Head of caudate nucleus (tissue), 42 donors: ENCODE measurements around the gene DCHS1.

ENCODE experiments used
- DNase-seq, 42 donors: peaks; one replicate each; pipeline versions ENCODE4 v3.0.0 to v3.0.0-alpha.2; 2020 to 2021; ENCODE audit warnings: mixed read lengths in 7 of 42
- intact Hi-C: fragments of 100-400 bp; cut with DNase I; formaldehyde crosslinking; loops from one replicate; pipeline ENCODE4 v1.15.0; 2022

Gene DCHS1

DNA sequence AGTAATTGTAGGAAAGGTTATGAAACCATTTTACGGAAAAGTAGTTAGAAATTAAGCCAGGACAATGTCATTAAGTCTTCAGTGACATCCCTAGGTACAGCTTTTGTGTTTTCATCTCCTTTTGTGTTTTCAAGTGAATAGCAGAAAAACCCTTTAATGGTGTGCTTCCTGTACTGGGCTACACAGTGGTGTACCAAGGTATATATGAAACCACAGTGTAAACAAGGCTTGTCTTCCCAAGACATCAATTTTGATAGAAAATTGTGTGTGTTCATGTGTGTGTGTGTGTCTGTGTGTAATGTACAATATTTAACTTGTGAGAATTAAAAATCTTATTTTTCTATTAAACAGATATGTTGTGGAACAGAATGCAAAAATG lies 18.6 kb upstream of the DCHS1 start:
- intact Hi-C loops: no loop called here
- DNase-seq: no peak

GRCh38 chr11:6673523-6674218 lies 18.1 kb upstream of the DCHS1 start:
- peak in 2 of 42 donors; percentile 27 to 46 for DNase-seq
- intact Hi-C loops: no loop called here

DNA sequence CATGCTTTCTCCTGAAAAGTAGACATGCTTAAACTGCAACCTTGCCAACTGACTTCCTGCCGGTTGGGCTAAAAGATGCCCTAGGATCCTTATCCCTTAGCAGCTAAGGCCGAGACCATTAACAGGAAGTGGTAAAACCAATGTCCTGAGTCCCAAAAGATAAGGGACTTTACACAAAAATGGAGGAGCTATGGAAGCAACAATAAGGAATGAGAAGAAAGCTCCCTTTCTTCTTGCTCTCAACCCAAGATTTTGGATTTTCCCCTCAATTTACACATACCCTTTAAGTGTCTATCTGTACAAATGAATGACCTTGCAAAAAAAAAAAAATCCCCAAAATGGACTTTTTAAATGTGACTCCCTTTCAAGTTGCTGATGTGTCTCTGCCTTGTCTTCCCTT lies 16.4 kb upstream of the DCHS1 start:
- intact Hi-C loops: no loop called here
- DNase-seq: no peak

DNA sequence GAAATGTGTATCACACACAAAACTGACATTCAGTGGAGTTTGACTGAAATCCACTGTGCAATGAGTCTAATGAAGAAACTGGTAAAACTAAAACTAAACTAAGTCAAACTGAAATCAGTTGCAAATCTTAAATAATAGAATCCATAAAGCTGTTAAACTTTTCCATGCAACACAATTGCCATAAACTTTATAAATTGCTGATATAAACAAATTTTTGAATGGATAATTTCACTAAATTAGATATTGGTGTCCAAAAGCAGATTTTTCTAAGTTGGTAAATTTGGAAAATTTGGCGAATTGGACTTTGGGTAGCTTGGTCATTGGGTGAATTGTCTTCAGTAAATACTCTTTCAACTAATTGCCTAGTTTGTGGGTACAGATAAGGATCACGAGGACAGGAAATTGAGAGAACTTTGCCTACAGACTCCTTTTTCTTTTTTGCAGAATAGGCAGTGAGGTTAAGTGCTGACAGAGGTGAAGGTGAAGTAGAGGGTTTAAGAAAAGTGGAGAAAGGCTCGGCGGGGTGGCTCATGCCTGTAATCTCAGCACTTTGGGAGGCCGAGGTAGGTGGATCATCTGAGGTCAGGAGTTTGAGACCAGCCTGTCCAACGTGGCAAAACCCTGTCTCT lies 14.7 kb upstream of the DCHS1 start:
- intact Hi-C loops: no loop called here
- DNase-seq: no peak

DNA sequence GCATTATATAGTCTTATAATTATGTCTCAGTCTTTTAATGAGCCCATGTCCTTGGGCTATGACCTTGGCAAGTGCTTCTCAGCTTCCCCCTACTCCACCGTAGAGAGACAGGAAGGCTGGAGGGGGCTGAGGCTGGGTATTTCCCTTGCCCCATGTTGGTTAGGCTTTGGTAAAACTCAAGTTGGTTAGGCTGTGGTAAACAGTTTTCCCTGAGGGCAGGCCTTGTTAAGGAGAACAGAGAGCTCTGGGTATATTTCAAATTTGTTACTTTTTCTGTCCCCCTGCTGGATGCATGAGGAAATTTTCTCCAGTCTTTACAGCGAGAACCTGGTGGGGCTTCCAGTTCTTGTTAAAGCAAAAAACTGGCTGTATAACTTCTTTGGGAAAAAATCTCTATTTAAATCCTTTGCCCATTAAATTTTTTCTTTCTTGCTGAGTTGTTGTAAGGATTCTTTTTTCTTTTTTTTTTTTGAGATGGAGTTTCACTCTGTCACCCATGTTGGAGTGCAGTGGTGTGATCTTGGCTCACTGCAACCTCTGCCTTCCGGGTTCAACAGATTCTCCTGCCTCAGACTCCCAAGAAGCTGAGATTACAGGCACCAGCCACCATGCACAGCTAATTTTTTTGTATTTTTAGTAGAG lies 12.2 kb upstream of the DCHS1 start:
- intact Hi-C loops: no loop called here
- DNase-seq: peak in 1 of 42 donors; percentile 20

DNA sequence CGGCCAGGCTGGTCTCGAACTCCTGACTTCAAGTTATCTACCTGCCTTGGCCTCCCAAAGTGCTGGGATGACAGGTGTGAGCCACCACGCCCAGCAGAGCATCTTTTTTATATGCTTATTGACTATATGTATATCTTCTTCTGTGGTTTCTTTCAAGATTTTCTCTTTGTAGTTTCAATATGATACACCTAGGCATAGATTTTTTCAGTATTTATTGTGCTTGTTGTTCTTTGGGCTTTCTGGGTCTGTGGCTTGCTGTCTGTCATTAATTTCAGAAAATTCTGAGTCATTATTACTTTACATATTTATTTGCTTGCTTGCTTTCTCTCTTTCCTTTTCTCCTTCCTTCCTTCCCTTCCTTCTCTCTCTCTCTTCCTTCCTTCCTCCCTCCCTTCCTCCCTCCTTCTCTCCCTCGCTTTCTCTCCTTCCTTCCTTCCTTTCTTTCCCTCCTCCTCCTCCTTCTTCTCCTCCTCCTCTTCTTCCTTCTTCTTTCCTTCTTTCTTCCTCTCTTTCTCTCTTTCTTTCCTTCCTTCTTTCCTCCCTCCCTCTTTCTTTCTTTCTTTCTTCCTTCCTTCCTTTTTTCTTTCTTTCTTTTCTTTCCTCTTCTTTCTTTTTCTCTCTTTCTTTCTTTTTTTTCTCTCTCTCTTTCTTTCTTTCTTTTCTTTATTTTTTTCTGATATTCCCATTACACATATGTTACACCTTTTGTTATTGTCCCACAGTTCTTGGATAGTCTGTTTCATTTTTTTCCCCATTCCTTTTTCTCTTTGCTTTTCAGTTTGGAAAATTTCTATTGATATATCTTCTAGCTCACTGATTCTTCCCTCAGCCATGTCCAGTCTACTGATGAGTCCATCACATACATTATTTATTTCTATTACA lies 10.9 kb upstream of the DCHS1 start:
- DNase-seq: no peak

DNA sequence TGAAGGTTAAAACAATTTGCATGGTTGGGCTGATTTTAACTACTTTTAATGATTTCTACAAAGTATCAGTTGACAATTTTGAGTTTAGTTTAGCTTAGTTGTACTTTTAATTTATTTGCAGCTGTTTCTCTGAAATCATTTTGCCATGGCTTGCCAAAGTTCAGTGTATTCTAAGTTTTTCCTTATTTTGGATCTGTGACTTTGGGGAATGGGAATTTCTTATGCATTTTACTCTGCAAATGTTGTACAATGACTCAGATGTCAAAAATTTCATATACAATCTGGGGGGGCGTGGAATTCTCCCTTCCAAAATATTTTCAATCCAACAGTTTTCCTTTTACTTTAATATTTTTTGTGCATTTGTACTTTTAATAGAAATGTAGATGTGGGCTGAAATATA lies 8.9 kb upstream of the DCHS1 start:
- no peak for DNase-seq
- intact Hi-C loops: no loop called here

More for the DNA sequence above, 10.9 kb upstream of the DCHS1 start:
- intact Hi-C loops: no loop called here

GRCh38 chr11:6663794-6664469 lies 8.3 kb upstream of the DCHS1 start:
- DNase-seq: no peak
- intact Hi-C loops: no loop called here

DNA sequence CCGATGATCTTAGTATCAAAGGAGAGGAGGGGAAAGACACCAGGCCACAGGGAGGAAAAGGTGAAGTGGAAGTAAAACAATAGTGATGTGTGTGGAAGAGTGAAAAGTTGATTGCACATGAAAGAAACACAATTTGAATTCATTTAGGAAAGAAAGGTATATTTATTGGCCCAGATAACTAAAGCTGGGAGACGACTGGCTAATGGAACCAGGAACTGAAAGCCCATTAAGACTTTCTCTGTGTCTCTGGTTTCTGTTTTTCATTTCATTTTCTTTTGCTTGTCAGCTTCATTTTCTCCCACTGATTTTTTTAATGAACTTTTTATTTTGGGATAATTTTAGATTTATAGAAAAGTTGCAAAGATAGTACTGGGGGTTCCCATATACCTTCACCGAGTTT lies 5.1 kb upstream of the DCHS1 start:
- intact Hi-C loops: no loop called here
- DNase-seq: no peak

DNA sequence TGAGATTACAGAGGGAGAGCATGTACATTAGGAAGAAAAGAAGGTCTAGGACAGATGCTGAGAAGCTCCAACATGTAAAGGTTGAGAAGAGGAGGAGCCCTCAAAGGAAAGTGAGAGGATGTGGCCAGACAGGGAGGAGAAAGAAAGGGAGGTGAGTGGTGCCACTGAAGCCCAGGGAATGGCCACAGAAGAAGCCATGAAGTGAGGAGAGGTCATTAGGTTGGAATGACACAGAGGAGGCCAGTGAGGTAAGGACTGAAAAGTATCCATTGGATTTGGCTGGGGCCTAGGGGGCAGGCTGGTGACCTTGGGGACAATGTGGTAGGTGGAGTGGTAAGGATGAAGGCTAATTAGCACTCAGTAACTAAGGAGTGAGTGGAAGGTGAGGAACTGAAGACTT lies 3.0 kb upstream of the DCHS1 start:
- DNase-seq: no peak
- intact Hi-C loops: no loop called here

- intact Hi-C loops: no loop called here
Observed at GRCh38 chr11:6657346-6657745, 1.7 kb upstream of the DCHS1 start.

DNA sequence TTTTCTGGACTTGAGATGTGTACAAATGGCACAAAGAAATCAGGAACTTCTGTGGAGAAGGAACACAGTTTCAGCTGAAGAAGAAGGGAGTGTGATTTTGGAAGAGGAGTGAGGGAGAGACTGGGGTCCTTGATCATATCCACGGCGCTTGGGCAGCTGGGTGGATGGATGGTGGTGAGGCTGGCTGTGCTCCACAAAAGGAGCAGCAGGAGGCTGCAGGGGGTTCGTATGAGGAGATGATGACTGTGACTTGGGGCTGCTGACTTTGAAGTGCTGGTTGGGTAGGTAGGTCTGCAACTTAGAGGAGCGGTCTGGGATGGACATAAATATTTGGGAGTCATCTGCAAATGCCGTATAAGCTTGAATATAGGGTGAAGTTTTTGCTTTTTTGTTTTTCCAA lies 1.3 kb upstream of the DCHS1 start:
- intact Hi-C loops: no loop called here
- DNase-seq: no peak

More at GRCh38 chr11:6657346-6657745, 1.7 kb upstream of the DCHS1 start:
- no peak for DNase-seq

DNA sequence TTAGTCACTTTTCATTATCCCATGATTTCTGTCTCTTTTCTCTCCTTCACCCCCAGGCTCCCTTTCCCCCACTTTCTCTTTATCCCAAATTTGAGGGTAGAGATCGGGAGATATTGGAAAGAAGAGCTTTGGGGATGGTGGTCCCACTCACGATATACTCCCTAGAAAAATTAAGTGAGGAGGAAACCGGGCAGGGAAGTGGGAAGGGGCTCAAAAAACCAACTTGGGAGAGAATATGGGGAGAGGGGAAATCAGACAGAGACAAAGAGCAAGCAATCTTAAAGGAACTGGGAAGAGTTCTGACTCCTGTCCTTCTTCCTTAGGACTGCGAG lies 941 bp upstream of the DCHS1 start:
- no peak for DNase-seq
- intact Hi-C loops: no loop called here

DNA sequence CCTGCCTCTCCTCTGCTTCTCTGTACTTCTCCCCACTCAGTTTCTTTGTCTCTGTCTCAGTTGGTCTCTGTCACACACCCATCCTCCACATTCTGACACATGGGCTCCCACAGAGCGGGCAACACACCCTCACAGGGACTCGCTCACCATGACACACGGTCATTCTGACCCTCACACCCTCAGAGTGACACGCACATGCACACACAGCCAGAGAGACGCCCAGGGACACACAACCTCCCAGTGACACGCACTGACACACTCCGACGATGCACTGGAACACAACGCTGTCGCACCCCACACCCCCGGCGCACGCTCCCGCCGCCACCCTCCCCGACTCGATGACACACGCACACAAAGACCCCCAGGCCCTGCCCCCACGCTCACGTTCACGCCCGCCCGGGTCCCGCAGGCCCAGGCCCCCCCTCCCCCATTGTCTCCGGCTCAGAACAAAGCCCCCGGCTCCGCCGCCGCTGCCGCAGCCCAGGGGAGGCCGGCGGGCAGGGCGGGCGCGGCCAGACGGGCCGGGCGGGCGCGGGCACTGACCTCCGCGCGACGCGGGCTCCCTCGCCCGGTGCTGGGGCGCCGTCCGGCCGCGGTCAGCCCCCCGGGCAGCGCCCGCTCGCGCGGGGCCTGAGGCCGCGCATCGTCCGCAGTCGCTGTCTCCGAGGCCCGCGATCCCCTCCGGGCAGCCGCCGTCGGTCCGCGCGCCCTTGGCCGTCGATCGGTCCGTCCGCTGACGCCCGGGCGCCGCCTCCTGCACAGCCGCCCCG lies 404 bp downstream of the DCHS1 start:
- peak in 19 of 42 donors; percentile 11 to 56 (median 34) for DNase-seq
- intact Hi-C loops: no loop called here

DNA sequence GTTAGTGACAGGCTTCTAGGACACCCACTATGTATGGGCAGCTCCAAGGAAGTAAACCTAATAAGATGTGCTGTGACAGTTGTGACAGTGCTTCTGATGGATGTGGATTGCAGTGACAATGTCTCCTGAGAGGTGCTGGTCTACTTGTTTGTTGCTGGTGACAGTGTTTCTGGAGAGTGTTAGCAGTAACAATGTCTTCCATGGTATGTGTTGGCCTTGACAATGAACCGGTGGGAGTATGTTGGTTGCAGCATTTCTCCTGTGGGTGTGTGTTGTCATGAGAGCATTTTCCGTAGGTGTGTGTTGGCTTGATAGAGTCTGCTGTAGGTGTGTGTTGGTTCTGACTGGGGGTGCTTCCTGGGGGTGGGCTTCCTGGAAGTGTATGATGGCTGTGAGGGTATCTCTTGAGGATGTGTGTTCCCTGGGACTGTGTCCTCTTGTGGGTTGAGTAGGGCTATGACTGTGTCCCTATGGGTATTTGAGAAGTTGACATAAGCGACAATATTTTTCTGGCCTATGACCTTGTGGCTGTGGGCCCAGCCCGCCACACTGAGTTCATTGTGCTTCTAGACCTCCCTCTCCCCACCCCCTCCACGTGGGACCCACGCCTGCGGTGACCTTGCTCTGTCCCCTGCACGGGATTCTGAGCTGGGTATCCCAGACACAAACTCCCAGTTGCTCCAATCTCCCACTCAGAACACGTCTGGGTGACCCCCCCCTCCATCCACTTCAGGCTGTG lies 1.2 kb downstream of the DCHS1 start:
- DNase-seq: peak in 37 of 42 donors; percentile 19 to 78 (median 56)
- intact Hi-C loops: no loop called here

DNA sequence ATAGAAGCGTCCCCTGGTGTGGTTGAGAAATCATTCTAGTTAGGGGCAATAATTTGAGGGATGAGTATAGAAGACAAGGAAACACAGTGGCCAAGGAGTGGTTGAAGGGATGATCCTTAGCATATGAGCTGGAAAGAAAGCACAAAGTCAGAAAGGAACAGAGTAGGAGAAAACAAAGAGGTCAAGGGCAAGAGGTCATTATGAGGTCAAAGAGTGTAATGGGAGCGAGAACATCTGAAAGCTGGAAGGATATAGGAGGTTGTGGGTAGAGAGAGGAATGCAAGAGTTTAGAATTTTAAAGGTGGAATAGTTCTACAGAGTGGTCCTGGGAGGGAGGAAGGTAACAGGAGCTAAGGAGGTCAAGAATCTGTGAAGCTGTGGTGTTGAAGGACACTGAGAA lies 2.0 kb downstream of the DCHS1 start:
- intact Hi-C loops: no loop called here
- DNase-seq: no peak

DNA sequence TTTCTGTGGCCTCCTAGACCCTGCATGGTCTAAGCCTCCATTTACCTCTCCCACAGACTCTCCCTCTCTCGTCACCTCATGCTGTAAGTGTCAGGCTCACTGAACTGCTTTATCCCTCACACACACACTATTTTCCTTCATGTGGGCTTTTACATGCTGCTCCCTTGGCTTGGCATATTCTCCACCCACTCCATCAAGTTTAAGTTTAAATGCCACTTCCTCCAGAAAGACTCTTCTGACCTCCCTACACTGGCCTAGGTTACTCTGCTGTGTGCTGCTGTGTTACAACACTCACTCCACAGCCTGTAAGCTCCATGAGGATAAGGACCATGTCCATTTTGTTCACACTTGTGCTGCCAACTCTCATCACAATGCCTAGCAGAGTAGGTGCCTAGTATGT lies 2.5 kb downstream of the DCHS1 start:
- no peak for DNase-seq
- intact Hi-C loops: no loop called here

DNA sequence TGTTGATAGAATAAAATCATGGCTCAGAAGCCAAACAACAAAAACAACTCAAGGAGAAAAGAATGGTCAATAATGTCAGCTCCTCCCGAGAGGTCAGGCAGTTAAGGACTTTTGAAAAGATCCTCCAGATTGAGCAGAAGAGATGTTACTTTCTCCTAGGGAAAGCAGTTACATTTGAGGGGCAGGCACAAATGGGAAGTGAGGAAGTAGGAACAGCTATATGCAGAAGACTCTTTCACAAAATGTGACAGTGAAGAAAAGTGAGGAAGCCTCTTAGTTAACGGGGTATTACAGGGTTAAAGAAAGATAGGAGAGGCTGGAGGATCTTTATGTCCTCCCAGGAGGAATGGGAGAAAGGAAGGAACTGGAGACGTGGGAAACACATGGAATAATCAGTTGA lies 3.4 kb downstream of the DCHS1 start:
- DNase-seq: no peak
- intact Hi-C loops: no loop called here
